Vagina (tissue), 2 donors: Measurements from ENCODE around the gene RFT1.

Experiments
- POLR2A ChIP-seq, 2 donors: fragments of 450-650 bp; IDR thresholded peaks; one replicate each; pipeline ENCODE4 v1.6.1; 2017; ENCODE audit warnings: antibody characterized with exemption in 2 of 2, mild to moderate bottlenecking in 2 of 2, moderate library complexity in 2 of 2
- POLR2AphosphoS5 ChIP-seq, 2 donors: sonication (generic); formaldehyde crosslinking; IDR thresholded peaks; one replicate each; pipeline ENCODE4 v1.9.0; 2017; ENCODE audit warnings: antibody characterized with exemption in 2 of 2, mild to moderate bottlenecking in 2 of 2, low read depth in 1 of 2; ENCODE audit not compliant: insufficient read depth in 1 of 2
- TF ChIP-seq, protein P1 (sequence below), 3 experiments: fragments of 450-650 bp in 2 of 3; fragments of 200-600 bp in 1 of 3; sonication (generic) in 1 of 3; IDR thresholded peaks; one replicate each; pipeline ENCODE4 v1.5.1; 2017 to 2019; ENCODE audit warnings: antibody characterized with exemption in 3 of 3, mild to moderate bottlenecking in 2 of 3, moderate library complexity in 2 of 3

DNA sequence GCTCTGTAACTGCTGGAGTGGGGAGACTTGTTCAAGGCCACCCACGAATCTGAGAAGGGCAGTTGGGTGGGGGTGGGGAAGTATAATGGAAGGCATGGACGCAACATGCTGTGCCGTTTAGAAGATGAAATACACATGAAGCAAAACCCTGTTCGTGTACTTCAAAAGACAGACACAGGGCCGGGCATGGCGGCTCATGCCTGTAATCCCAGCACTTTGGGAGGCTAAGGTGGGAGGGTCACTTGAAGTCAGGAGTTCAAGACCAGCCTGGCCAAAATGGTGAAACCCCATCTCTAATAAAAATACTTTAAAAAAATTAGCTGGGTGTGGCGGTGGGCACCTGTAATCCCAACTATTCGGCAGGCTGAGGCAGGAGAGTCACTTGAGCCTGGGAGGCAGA lies 47.5 kb downstream of the RFT1 start:
- TF ChIP-seq, protein P1, sequence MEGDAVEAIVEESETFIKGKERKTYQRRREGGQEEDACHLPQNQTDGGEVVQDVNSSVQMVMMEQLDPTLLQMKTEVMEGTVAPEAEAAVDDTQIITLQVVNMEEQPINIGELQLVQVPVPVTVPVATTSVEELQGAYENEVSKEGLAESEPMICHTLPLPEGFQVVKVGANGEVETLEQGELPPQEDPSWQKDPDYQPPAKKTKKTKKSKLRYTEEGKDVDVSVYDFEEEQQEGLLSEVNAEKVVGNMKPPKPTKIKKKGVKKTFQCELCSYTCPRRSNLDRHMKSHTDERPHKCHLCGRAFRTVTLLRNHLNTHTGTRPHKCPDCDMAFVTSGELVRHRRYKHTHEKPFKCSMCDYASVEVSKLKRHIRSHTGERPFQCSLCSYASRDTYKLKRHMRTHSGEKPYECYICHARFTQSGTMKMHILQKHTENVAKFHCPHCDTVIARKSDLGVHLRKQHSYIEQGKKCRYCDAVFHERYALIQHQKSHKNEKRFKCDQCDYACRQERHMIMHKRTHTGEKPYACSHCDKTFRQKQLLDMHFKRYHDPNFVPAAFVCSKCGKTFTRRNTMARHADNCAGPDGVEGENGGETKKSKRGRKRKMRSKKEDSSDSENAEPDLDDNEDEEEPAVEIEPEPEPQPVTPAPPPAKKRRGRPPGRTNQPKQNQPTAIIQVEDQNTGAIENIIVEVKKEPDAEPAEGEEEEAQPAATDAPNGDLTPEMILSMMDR (IDR thresholded peaks at IDR 0.05) = no peak
- TF ChIP-seq POLR2A (IDR thresholded peaks at IDR 0.05) (no peak), POLR2AphosphoS5 (IDR thresholded peaks at IDR 0.05; ENCODE audit: insufficient read depth in 1 of 2, low read depth in 1 of 2) (no peak)
